BJ (cell line): Measurements from ENCODE around the gene ANKHD1. TPM values are rescaled to one million over a fixed set of nuclear protein-coding genes. Genes with fewer than 3 reads are reported as not detected.
"Not testable (repeated sequence)": the region's sequence is repeated elsewhere in the genome, so short reads cannot be mapped to it uniquely, and the experiment has no call there.

Source experiments
- CTCF ChIA-PET: fragments of 350-600 bp; formaldehyde crosslinking; extraction: SDS; loops from one replicate; lab custom pipeline; 2021; ENCODE audit warnings: antibody characterized with exemption, inconsistent platforms; lab: Yijun Ruan, JAX
- POLR2A ChIA-PET: fragments of 300-600 bp; sonication (Branson Sonifier 250); formaldehyde crosslinking; extraction: SDS; loops from one replicate; lab custom pipeline; 2021; ENCODE audit warnings: antibody characterized with exemption; lab: Charles Lee
- DNase-seq: peaks from one replicate; pipeline ENCODE4 v3.0.0-alpha.2; 2011; ENCODE audit warnings: low read depth
- H3K27me3 ChIP-seq: 2 replicates; pipeline ENCODE4 v1.6.0; 2011; ENCODE audit warnings: low read length; ENCODE audit not compliant: control insufficient read depth, insufficient read depth
- H3K36me3 ChIP-seq: 2 replicates; pipeline ENCODE4 v1.5.1; 2011; ENCODE audit warnings: low read length; ENCODE audit not compliant: control insufficient read depth, insufficient read depth
- H3K4me3 ChIP-seq: 2 replicates; pipeline ENCODE4 v1.5.1; 2011; ENCODE audit warnings: low read depth, mild to moderate bottlenecking, control low read depth, low read length
- CTCF ChIP-seq: IDR thresholded peaks from 2 replicates; pipeline ENCODE4 v1.5.1; 2011; ENCODE audit warnings: low read depth, mild to moderate bottlenecking, control low read depth, inconsistent platforms, low read length, moderate library complexity; ENCODE audit not compliant: insufficient read depth
- polyA plus RNA-seq: library from polyadenylated mRNA; depleted of rRNA; stranded (reverse); fragments of >200 nt; gene quantifications from 2 replicates; pipeline ENCODE4 v1.2.3, GENCODE V29; 2011

Gene ANKHD1
- polyA plus RNA-seq, 1 experiment = 28.0 TPM

- H3K4me3 ChIP-seq = no peak overlapping the region
- H3K36me3 ChIP-seq = peaks cover 3% of the 10 kb centered on the region
- no peaks in the 10 kb centered on the region for H3K27me3 ChIP-seq
- no peak for DNase-seq
- ChIA-PET CTCF (no interaction called here), POLR2A (no interaction called here)
- TF ChIP-seq CTCF = no peak
Measured at GRCh38 chr5:140480310-140481014, 78.8 kb downstream of the ANKHD1 start.

- TF ChIP-seq CTCF = no peak
- peaks cover 2% of the 10 kb centered on the region; the same call in 1 of the 2 replicates for H3K36me3 ChIP-seq
- ChIA-PET CTCF (no interaction called here), POLR2A (no interaction called here)
- H3K4me3 ChIP-seq = no peak overlapping the region
- H3K27me3 ChIP-seq = no peaks in the 10 kb centered on the region
- peak; percentile 30 for DNase-seq
Measured at GRCh38 chr5:140481758-140482157, 80.1 kb downstream of the ANKHD1 start.

GRCh38 chr5:140483055-140483454, 81.4 kb downstream of the ANKHD1 start:
- peaks cover 2% of the 10 kb centered on the region; the same call in 1 of the 2 replicates for H3K36me3 ChIP-seq
- DNase-seq = no peak
- POLR2A ChIA-PET = no interaction called here
- no peaks in the 10 kb centered on the region for H3K27me3 ChIP-seq
- CTCF ChIA-PET = interaction anchor here (0.8 kb wide), 1 partner anchor 110 kb away, joined by 3 read pairs; no protein-coding TSS in a partner anchor
- no peak overlapping the region for H3K4me3 ChIP-seq
- TF ChIP-seq CTCF = no peak

- POLR2A ChIA-PET, DNase-seq, H3K4me3 ChIP-seq, H3K36me3 ChIP-seq, H3K27me3 ChIP-seq, CTCF ChIA-PET: not testable (repeated sequence)
Measured at GRCh38 chr5:140488141-140488540, 86.5 kb downstream of the ANKHD1 start.

GRCh38 chr5:140488914-140489313, 87.3 kb downstream of the ANKHD1 start:
- CTCF ChIA-PET = no interaction called here

More at GRCh38 chr5:140488914-140489313, 87.3 kb downstream of the ANKHD1 start:
- peaks cover 2% of the 10 kb centered on the region; the same call in 1 of the 2 replicates for H3K36me3 ChIP-seq
- no peaks in the 10 kb centered on the region for H3K27me3 ChIP-seq
- H3K4me3 ChIP-seq = no peak overlapping the region
- no peak for TF ChIP-seq CTCF
- no peak for DNase-seq
- POLR2A ChIA-PET = no interaction called here
